Right lobe of liver (tissue), 4 donors: Measurements from ENCODE around the gene CT47C1.

Experiments used
- CTCF ChIP-seq, 4 donors: fragments of 200-600 bp in 3 of 4; fragments of 450-650 bp in 1 of 4; IDR thresholded peaks; one replicate each; pipeline versions ENCODE4 v1.5.1 to v1.8.0; 2016 to 2022; ENCODE audit warnings: antibody characterized with exemption in 4 of 4, mild to moderate bottlenecking in 2 of 4
- POLR2A ChIP-seq: fragments of 450-650 bp; IDR thresholded peaks from one replicate; pipeline ENCODE4 v1.6.1; 2017; ENCODE audit warnings: antibody characterized with exemption, mild to moderate bottlenecking
- donor health status: DM: no; HTN: no; CAD: no.
- donor health status: DM: no; HTN: no; CAD: no.
- donor health status: DM: no; HTN: yes; CAD: no.

- no peak for TF ChIP-seq CTCF (IDR thresholded peaks at IDR 0.05)
- no peak for TF ChIP-seq POLR2A
These were observed 46.9 kb upstream of the CT47C1 start for GRCh38 chrX:119025900-119026299.
